Measurements from ENCODE around the gene DTX3. TPM values are rescaled to one million over a fixed set of nuclear protein-coding genes. Genes with fewer than 3 reads are reported as not detected.

Gene DTX3
- total and polyA plus RNA-seq, 9 donors: 20.5 to 36.2 (median 28.3) TPM

DNA sequence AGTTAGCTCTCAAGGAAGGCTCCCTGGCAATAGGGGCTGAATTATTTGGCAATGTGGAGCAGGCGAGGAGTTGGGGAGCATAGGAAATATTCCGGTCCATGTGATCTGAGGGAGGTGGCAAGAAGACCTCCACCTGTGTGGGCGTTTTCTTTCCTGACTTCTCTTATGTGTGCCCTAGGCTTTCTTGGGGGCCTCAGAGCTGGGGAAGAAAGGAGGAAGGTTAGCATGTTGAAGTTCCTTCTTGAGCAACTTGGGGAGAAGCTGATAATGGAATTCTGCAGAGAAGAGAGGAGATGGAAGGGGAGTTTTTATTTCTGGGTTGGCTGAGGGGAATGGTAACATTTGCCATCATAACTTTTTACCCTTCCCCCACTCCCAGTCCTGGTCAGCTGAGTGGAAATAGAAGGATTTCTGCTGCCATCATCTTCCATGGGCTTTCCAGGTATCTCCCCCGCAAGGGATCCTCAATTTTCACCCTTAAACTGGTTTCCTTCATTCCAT is 1.2 kb downstream of the DTX3 start:
- Histone ChIP-seq H3K9me3 (replicated peaks; ENCODE audit: control insufficient read depth, low read depth, low read length) (no peaks in the 10 kb centered on the region), H3K27me3 (ENCODE audit: control insufficient read depth, insufficient read depth, low read length) (peaks cover 27% of the 10 kb centered on the region), H3K36me3 (ENCODE audit: control insufficient read depth, insufficient read depth, low read length) (peaks cover 38% of the 10 kb centered on the region), H3K27ac (ENCODE audit: low read length) (peak overlapping the region; percentile 97), H3K4me3 (ENCODE audit: low read length) (peak overlapping the region; percentile 73), H3K4me1 (ENCODE audit: control insufficient read depth, insufficient read depth, low read length) (peaks cover 57% of the 10 kb centered on the region)
- no peak for DNase-seq
- 38% methylated on average over 3 of the region's 4 CpGs for WGBS (ENCODE audit: insufficient coverage)

- H3K36me3 ChIP-seq (ENCODE audit: control insufficient read depth, insufficient read depth, low read length): peaks cover 33% of the 10 kb centered on the region
- H3K4me3 ChIP-seq (ENCODE audit: low read length): no peak overlapping the region
- WGBS (ENCODE audit: insufficient coverage): no CpG with 5 or more reads among the region's 2 CpGs
- H3K27me3 ChIP-seq (ENCODE audit: control insufficient read depth, insufficient read depth, low read length): peaks cover 32% of the 10 kb centered on the region
- no peaks in the 10 kb centered on the region for H3K9me3 ChIP-seq (replicated peaks; ENCODE audit: control insufficient read depth, low read depth, low read length)
- H3K4me1 ChIP-seq (ENCODE audit: control insufficient read depth, insufficient read depth, low read length): peaks cover 60% of the 10 kb centered on the region
- DNase-seq: no peak
- H3K27ac ChIP-seq (ENCODE audit: low read length): peak overlapping the region; percentile 97
Measured at GRCh38 chr12:57606399-57606798, 1.8 kb downstream of the DTX3 start.

GRCh38 chr12:57606821-57607220 is 2.2 kb downstream of the DTX3 start:
- H3K27ac ChIP-seq (ENCODE audit: low read length): no peak overlapping the region
- DNase-seq: no peak
- no peak overlapping the region for H3K4me3 ChIP-seq (ENCODE audit: low read length)
- H3K4me1 ChIP-seq (ENCODE audit: control insufficient read depth, insufficient read depth, low read length): peaks cover 60% of the 10 kb centered on the region
- H3K36me3 ChIP-seq (ENCODE audit: control insufficient read depth, insufficient read depth, low read length): peaks cover 31% of the 10 kb centered on the region
- H3K27me3 ChIP-seq (ENCODE audit: control insufficient read depth, insufficient read depth, low read length): peaks cover 33% of the 10 kb centered on the region
- H3K9me3 ChIP-seq (replicated peaks; ENCODE audit: control insufficient read depth, low read depth, low read length): no peaks in the 10 kb centered on the region
- 77% methylated on average over 4 of the region's 11 CpGs for WGBS (ENCODE audit: insufficient coverage)

DNA sequence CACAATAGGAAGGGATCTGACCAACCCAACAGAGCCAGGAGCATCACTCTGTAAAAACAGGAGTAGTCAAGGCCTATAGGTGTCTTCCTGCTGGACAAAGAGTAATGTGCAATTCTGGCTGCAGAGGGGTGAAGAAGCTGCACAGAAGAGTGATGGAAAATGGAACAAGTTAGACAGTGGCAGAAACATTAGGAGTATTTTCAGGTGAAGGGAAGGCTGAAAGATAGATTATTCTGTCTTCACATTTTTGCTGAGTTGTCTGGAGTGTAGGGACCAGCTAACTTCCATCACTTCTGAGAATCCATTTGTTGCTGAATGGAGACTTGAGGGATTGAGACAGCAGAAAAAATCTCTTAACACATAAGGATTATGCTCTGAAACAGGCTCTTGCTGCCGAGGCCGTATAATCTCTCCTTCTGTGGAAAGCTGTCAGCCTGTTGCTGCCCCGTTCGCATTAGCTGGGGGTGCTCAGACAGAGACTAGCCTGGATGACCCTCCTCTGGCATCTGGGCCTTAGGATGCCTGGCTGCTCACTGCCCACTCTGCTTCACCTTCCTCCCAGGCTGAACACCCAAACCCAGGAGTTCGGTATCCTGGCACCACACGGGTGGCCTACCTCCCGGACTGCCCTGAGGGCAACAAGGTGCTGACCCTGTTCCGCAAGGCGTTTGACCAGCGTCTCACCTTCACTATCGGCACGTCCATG is 3.5 kb downstream of the DTX3 start:
- no peak overlapping the region for H3K27ac ChIP-seq (ENCODE audit: low read length)
- peaks cover 64% of the 10 kb centered on the region for H3K4me1 ChIP-seq (ENCODE audit: control insufficient read depth, insufficient read depth, low read length)
- H3K4me3 ChIP-seq (ENCODE audit: low read length): no peak overlapping the region
- no peaks in the 10 kb centered on the region for H3K9me3 ChIP-seq (replicated peaks; ENCODE audit: control insufficient read depth, low read depth, low read length)
- H3K27me3 ChIP-seq (ENCODE audit: control insufficient read depth, insufficient read depth, low read length): peaks cover 37% of the 10 kb centered on the region
- 67% methylated on average over 10 of the region's 12 CpGs for WGBS (ENCODE audit: insufficient coverage)
- peaks cover 26% of the 10 kb centered on the region for H3K36me3 ChIP-seq (ENCODE audit: control insufficient read depth, insufficient read depth, low read length)
- no peak for DNase-seq

GRCh38 chr12:57609101-57609780 is 4.6 kb downstream of the DTX3 start:
- H3K27me3 ChIP-seq (ENCODE audit: control insufficient read depth, insufficient read depth, low read length): peaks cover 42% of the 10 kb centered on the region

DNA sequence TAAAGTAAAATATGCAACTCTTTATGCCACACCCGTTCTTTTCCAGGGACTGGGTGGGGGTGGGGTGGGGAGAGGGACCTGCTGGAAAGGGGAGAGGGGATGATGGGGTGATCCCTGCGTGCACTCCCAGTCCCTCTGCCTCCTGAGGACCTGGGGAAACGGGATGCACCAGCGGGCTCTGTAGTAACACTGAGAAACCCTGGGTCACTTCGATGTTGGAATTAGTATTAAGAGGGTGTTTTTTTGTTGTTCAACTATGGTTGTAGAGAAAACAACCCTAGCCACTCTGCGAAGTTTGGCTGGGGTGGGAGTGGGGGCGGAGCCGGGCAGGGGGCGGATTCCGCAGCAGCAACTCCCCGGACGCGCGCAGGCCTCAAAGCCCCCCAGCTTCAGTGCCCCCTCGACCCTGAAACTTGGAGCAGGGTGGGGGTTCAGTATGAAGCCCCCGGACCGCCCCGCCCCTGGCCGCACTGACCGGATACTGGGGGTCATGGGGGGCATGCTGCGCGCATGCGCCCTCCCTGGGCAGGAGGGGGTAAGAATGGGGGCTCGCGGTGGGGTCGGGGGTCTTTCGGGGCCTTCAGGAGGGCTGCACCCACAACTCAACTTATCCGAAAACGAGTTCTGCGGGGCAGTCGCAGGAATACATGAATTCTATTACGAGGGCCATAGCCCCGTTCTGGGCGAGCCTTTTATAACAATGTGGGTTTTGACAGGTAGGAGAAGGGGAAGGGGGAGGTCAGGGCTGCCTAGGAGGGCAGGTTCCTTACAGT is 5.3 kb downstream of the DTX3 start:
- Histone ChIP-seq H3K36me3 (ENCODE audit: control insufficient read depth, insufficient read depth, low read length) (peaks cover 42% of the 10 kb centered on the region), H3K27ac (ENCODE audit: low read length) (peak overlapping the region; percentile 87), H3K27me3 (ENCODE audit: control insufficient read depth, insufficient read depth, low read length) (peaks cover 37% of the 10 kb centered on the region), H3K9me3 (replicated peaks; ENCODE audit: control insufficient read depth, low read depth, low read length) (no peaks in the 10 kb centered on the region), H3K4me1 (ENCODE audit: control insufficient read depth, insufficient read depth, low read length) (peaks cover 57% of the 10 kb centered on the region), H3K4me3 (ENCODE audit: low read length) (peak overlapping the region; percentile 63)
- 23% methylated on average over 12 of the region's 34 CpGs for WGBS (ENCODE audit: insufficient coverage)
- DNase-seq: peak; percentile 74

More at GRCh38 chr12:57609101-57609780, 4.6 kb downstream of the DTX3 start:
- Histone ChIP-seq H3K36me3 (ENCODE audit: control insufficient read depth, insufficient read depth, low read length) (peaks cover 36% of the 10 kb centered on the region), H3K4me3 (ENCODE audit: low read length) (peak overlapping the region; percentile 63), H3K9me3 (replicated peaks; ENCODE audit: control insufficient read depth, low read depth, low read length) (no peaks in the 10 kb centered on the region), H3K4me1 (ENCODE audit: control insufficient read depth, insufficient read depth, low read length) (peaks cover 62% of the 10 kb centered on the region), H3K27ac (ENCODE audit: low read length) (peak overlapping the region; percentile 87)
- peak; percentile 71 for DNase-seq
- WGBS (ENCODE audit: insufficient coverage): 37% methylated on average over 4 of the region's 19 CpGs

DNA sequence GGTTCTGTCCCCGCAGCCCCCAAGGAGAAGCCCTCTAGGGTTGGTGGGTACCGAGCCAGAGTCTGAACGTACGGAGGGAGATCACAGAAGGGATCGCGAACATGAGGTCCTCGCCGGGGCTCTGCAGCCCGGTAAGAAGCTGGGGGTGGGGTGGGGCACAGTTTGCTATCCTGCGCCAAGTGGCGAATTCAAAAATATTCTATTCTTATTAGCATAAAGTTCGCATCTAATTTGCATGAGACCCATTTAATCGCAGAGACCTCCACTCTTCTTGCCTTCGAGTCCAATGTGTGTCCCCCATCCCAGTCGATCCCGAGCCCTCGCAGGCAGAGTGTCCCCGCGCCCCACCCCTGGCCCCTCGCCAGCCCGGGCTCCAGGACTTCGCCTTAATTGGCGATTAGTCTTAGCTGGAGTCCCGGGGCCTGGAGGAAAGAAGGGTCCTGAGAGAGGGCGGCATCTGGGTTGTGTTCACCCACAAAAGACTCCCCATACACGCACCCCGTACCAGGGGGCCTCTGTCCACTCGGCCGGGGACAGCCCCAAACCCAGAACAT is 6.0 kb downstream of the DTX3 start:
- no peaks in the 10 kb centered on the region for H3K9me3 ChIP-seq (replicated peaks; ENCODE audit: control insufficient read depth, low read depth, low read length)
- H3K27me3 ChIP-seq (ENCODE audit: control insufficient read depth, insufficient read depth, low read length): peaks cover 34% of the 10 kb centered on the region
- peak overlapping the region; percentile 63 for H3K4me3 ChIP-seq (ENCODE audit: low read length)
- H3K36me3 ChIP-seq (ENCODE audit: control insufficient read depth, insufficient read depth, low read length): peaks cover 46% of the 10 kb centered on the region
- H3K4me1 ChIP-seq (ENCODE audit: control insufficient read depth, insufficient read depth, low read length): peaks cover 50% of the 10 kb centered on the region
- DNase-seq: peak; percentile 74
- 4% methylated on average over 9 of the region's 29 CpGs for WGBS (ENCODE audit: insufficient coverage)
- peak overlapping the region; percentile 87 for H3K27ac ChIP-seq (ENCODE audit: low read length)

DNA sequence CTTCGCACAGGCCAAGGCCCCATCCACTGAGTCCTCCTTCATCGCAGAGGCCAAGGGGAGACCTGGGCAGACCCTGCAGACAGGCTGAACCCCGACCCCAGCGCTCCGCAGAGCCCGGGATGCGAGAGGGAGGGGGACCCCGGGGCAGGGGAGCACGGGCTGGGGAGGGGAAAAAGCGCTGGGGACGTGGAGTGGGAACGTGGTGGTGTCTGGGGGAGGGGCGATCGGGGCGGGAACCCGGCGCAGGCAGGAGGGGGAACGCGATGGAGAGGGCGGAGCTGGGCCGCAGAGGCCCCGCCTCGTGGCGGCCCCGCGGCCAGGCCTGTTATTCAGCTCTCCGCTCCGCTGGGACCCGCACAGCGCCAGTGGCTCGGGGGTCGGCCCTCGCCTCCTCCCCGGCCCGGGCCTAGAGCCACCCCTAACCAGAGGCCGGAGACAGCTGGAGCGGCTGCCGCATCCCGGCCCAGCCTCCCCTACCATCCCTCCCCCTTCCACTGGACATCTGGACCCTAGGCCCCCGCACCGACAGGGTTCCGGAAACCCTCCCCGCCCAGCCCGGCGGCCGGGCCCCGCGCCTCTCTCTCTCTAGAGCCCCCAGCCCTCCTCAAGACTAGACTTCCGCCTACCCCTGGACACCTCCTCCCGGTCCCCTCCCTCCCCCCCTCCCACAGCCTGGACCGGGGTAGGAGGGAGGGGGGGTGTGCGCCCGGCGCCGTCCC is 6.6 kb downstream of the DTX3 start, which contains the start of gene ARHGEF25:
Gene ARHGEF25 (plus strand): TSS at position 328 of the 719 bp plus-strand sequence. CDS start 460 bp downstream, outside the sequence.
- no peaks in the 10 kb centered on the region for H3K9me3 ChIP-seq (replicated peaks; ENCODE audit: control insufficient read depth, low read depth, low read length)
- peak within 1 kb of the TSS; percentile 87 for H3K27ac ChIP-seq (ENCODE audit: low read length)
- peaks cover 51% of the 10 kb centered on the region for H3K36me3 ChIP-seq (ENCODE audit: control insufficient read depth, insufficient read depth, low read length)
- H3K4me3 ChIP-seq (ENCODE audit: low read length): peak within 1 kb of the TSS; percentile 63
- peak; percentile 97 for DNase-seq
- peaks cover 44% of the 10 kb centered on the region for H3K4me1 ChIP-seq (ENCODE audit: control insufficient read depth, insufficient read depth, low read length)
- H3K27me3 ChIP-seq (ENCODE audit: control insufficient read depth, insufficient read depth, low read length): peaks cover 40% of the 10 kb centered on the region
- 0% methylated on average over 39 of the region's 55 CpGs for WGBS (ENCODE audit: insufficient coverage)

Measured in muscle of leg (tissue), 11 donors.